Mesodermal cell (in vitro differentiated cells): Measurements from ENCODE around the gene ARID5B.

Source experiments
- H3K27ac ChIP-seq: 2 replicates; pipeline ENCODE4 v1.7.0; 2013; ENCODE audit warnings: mild to moderate bottlenecking, low read depth, low read length, moderate library complexity; ENCODE audit not compliant: severe bottlenecking
- H3K36me3 ChIP-seq: 2 replicates; pipeline ENCODE4 v1.7.1; 2013; ENCODE audit warnings: mild to moderate bottlenecking, low read length, moderate library complexity; ENCODE audit not compliant: control insufficient read depth, insufficient read depth
- H3K4me1 ChIP-seq: one replicate; pipeline ENCODE4 v1.7.1; 2013; ENCODE audit warnings: mild to moderate bottlenecking, low read length; ENCODE audit not compliant: insufficient read depth, control insufficient read depth, poor library complexity, severe bottlenecking
- H3K4me3 ChIP-seq: 2 replicates; pipeline ENCODE4 v1.7.0; 2013; ENCODE audit warnings: low read length, control low read depth, mild to moderate bottlenecking; ENCODE audit not compliant: insufficient read depth, poor library complexity, severe bottlenecking; ENCODE audit errors: extremely low read depth
- H3K9me3 ChIP-seq: 2 replicates; pipeline ENCODE4 v1.7.1; 2013; ENCODE audit warnings: mild to moderate bottlenecking, low read length, moderate library complexity; ENCODE audit not compliant: control insufficient read depth
- WGBS, 2 experiments: methylation state at CpG; one replicate each; pipeline ENCODE4 v1.1.5; 2013; ENCODE audit warnings: missing lambda C conversion rate in 2 of 2; ENCODE audit not compliant: insufficient coverage in 2 of 2; 5-methylcytosine and 5-hydroxymethylcytosine counted together

ARID5B gene

GRCh38 chr10:61958805-61959204 lies 57.3 kb downstream of the ARID5B start:
- H3K36me3 ChIP-seq: peaks cover 9% of the 10 kb centered on the region
- H3K9me3 ChIP-seq: no peaks in the 10 kb centered on the region
- no peak overlapping the region for H3K4me3 ChIP-seq
- no peak overlapping the region for H3K27ac ChIP-seq
- no peaks in the 10 kb centered on the region for H3K4me1 ChIP-seq

- H3K4me1 ChIP-seq: no peaks in the 10 kb centered on the region
- WGBS, 2 experiments: 86 to 100% methylated on average over 1 of the region's 2 CpGs
- H3K36me3 ChIP-seq: peaks cover 7% of the 10 kb centered on the region
- H3K4me3 ChIP-seq: no peak overlapping the region
- H3K9me3 ChIP-seq: no peaks in the 10 kb centered on the region
- H3K27ac ChIP-seq: no peak overlapping the region
Observed at GRCh38 chr10:61959814-61960213, 58.3 kb downstream of the ARID5B start.

- 100% methylated on average over 1 of the region's 2 CpGs; no CpG with 5 or more reads in 1 of the 2 experiments for WGBS, 2 experiments
- H3K4me1 ChIP-seq: no peaks in the 10 kb centered on the region
- no peaks in the 10 kb centered on the region for H3K9me3 ChIP-seq
- peaks cover 7% of the 10 kb centered on the region for H3K36me3 ChIP-seq
- H3K27ac ChIP-seq: no peak overlapping the region
- no peak overlapping the region for H3K4me3 ChIP-seq
Observed at GRCh38 chr10:61960396-61961120, 59.1 kb downstream of the ARID5B start.

GRCh38 chr10:61961278-61961677 lies 59.8 kb downstream of the ARID5B start:
- Histone ChIP-seq H3K27ac (no peak overlapping the region), H3K4me1 (no peaks in the 10 kb centered on the region), H3K36me3 (peaks cover 7% of the 10 kb centered on the region), H3K9me3 (no peaks in the 10 kb centered on the region), H3K4me3 (no peak overlapping the region)
- WGBS, 2 experiments: 76 to 78% methylated on average over 5 to 8 of the region's 8 CpGs

GRCh38 chr10:61962971-61963370 lies 61.5 kb downstream of the ARID5B start:
- Histone ChIP-seq H3K27ac (no peak overlapping the region), H3K4me3 (no peak overlapping the region), H3K4me1 (no peaks in the 10 kb centered on the region), H3K9me3 (no peaks in the 10 kb centered on the region), H3K36me3 (peaks cover 11% of the 10 kb centered on the region)
- WGBS, 2 experiments: 85 to 100% methylated on average over 2 of the region's 4 CpGs

- Histone ChIP-seq H3K4me3 (no peak overlapping the region), H3K27ac (no peak overlapping the region), H3K36me3 (peaks cover 11% of the 10 kb centered on the region), H3K4me1 (no peaks in the 10 kb centered on the region), H3K9me3 (no peaks in the 10 kb centered on the region)
- WGBS, 2 experiments: 100% methylated on average over 1 of the region's 2 CpGs; no CpG with 5 or more reads in 1 of the 2 experiments
Observed at GRCh38 chr10:61963669-61964058, 62.2 kb downstream of the ARID5B start.

GRCh38 chr10:61964059-61964709 lies 62.7 kb downstream of the ARID5B start:
- H3K4me3 ChIP-seq: no peak overlapping the region
- H3K4me1 ChIP-seq: no peaks in the 10 kb centered on the region
- WGBS, 2 experiments: 56 to 62% methylated on average over 3 of the region's 3 CpGs
- peaks cover 11% of the 10 kb centered on the region for H3K36me3 ChIP-seq
- no peaks in the 10 kb centered on the region for H3K9me3 ChIP-seq
- no peak overlapping the region for H3K27ac ChIP-seq

GRCh38 chr10:61964949-61965702 lies 63.6 kb downstream of the ARID5B start:
- Histone ChIP-seq H3K36me3 (peaks cover 11% of the 10 kb centered on the region), H3K27ac (no peak overlapping the region), H3K4me1 (no peaks in the 10 kb centered on the region), H3K9me3 (no peaks in the 10 kb centered on the region), H3K4me3 (no peak overlapping the region)
- 86 to 100% methylated on average over 1 of the region's 7 CpGs for WGBS, 2 experiments

GRCh38 chr10:61965703-61966395 lies 64.3 kb downstream of the ARID5B start:
- WGBS, 2 experiments: no CpG with 5 or more reads among the region's 3 CpGs
- no peaks in the 10 kb centered on the region for H3K9me3 ChIP-seq
- H3K27ac ChIP-seq: no peak overlapping the region
- no peaks in the 10 kb centered on the region for H3K4me1 ChIP-seq
- H3K4me3 ChIP-seq: no peak overlapping the region
- H3K36me3 ChIP-seq: peaks cover 11% of the 10 kb centered on the region

GRCh38 chr10:61967298-61967697 lies 65.8 kb downstream of the ARID5B start:
- H3K27ac ChIP-seq: no peak overlapping the region
- 100% methylated on average over 2 of the region's 4 CpGs; no CpG with 5 or more reads in 1 of the 2 experiments for WGBS, 2 experiments
- H3K36me3 ChIP-seq: peaks cover 6% of the 10 kb centered on the region
- no peak overlapping the region for H3K4me3 ChIP-seq
- no peaks in the 10 kb centered on the region for H3K9me3 ChIP-seq
- no peaks in the 10 kb centered on the region for H3K4me1 ChIP-seq
